ENCODE data around the gene PTPN18.

DNA sequence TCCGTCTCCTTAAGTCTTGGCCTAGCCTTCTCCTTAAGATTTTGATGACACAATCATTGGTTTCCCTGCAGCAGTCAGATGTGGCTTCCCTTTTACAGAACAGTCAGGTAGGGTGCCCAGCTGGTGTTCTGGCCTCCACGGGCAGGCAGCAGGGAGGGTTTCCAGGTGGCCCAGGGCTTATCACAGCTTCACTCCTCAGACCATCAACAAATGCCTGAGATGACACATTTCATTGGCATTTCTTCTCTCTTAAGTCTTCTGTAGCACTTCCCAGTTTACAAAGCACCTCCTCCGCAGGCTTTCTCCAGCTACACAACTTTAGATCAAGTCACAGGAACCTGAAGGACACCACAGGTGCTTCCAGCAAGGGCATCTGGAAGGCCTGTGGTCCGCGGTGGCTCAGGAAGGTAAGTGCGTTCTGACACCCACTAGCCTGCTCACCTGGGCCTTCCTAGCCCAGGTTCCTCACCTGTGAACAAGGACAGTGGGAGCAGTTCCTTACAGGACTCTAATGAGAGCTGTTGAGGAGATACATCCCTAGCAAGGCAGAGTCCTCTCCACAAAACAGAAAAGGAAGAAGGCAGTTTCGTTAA lies 37.6 kb downstream of the PTPN18 start:
- no peak for TF ChIP-seq POLR2A (IDR thresholded peaks at IDR 0.05; ENCODE audit: low read length)
- TF ChIP-seq GATA1 (IDR thresholded peaks at IDR 0.05; ENCODE audit: low read depth, low read length), result no peak
